Caco-2 (cell line): ENCODE measurements around the gene TDRD9. TPM values are rescaled to one million over a fixed set of nuclear protein-coding genes. Genes with fewer than 3 reads are reported as not detected.

ENCODE experiments used
- BruUV-seq: library from RNA; stranded (reverse); fragments of 400-500 nt; replicated peaks from 2 replicates; lab custom pipeline; 2021; lab: Mats Ljungman, UMichigan
- CTCF ChIA-PET: fragments of 300-600 bp; sonication (Branson Sonifier 250); formaldehyde crosslinking; loops from one replicate; lab custom pipeline; 2022; ENCODE audit warnings: antibody characterized with exemption; lab: Charles Lee
- POLR2A ChIA-PET: fragments of 300-600 bp; sonication (Branson Sonifier 250); formaldehyde crosslinking; loops from one replicate; lab custom pipeline; 2022; ENCODE audit warnings: antibody characterized with exemption; lab: Charles Lee
- DNase-seq, 2 experiments: peaks; one replicate each; pipeline versions ENCODE4 v3.0.0 to v3.0.0-alpha.2; 2020 to 2022
- H3K27me3 ChIP-seq: replicated peaks from 2 replicates; pipeline ENCODE4 v1.6.0; 2011; ENCODE audit warnings: low read length; ENCODE audit not compliant: control insufficient read depth, insufficient read depth
- H3K36me3 ChIP-seq: 2 replicates; pipeline ENCODE4 v1.5.1; 2011; ENCODE audit warnings: low read length; ENCODE audit not compliant: control insufficient read depth, insufficient read depth
- H3K4me1 ChIP-seq: fragments of 250-450 bp; sonication (Bioruptor Pico); 2 replicates; pipeline ENCODE4 v1.5.1; 2020; ENCODE audit warnings: mild to moderate bottlenecking
- H3K4me3 ChIP-seq: 2 replicates; pipeline ENCODE4 v1.5.1; 2011; ENCODE audit warnings: low read depth, mild to moderate bottlenecking, control low read depth, low read length
- H3K9me3 ChIP-seq: fragments of 250-450 bp; sonication (Bioruptor Pico); 2 replicates; pipeline ENCODE4 v1.5.1; 2020; ENCODE audit warnings: mild to moderate bottlenecking, moderate library complexity
- H3K27ac Mint-ChIP-seq: one replicate; pipeline ENCODE4 v1.8.0; 2022; ENCODE audit warnings: mixed read lengths; ENCODE audit not compliant: unreplicated experiment
- H3K27me3 Mint-ChIP-seq: one replicate; pipeline ENCODE4 v1.8.0; 2022; ENCODE audit warnings: mixed read lengths; ENCODE audit not compliant: insufficient read depth, unreplicated experiment
- H3K36me3 Mint-ChIP-seq: one replicate; pipeline ENCODE4 v1.8.0; 2022; ENCODE audit warnings: mild to moderate bottlenecking, mixed read lengths; ENCODE audit not compliant: insufficient read depth, unreplicated experiment
- H3K4me1 Mint-ChIP-seq: one replicate; pipeline ENCODE4 v1.8.0; 2022; ENCODE audit warnings: low read depth, mixed read lengths; ENCODE audit not compliant: unreplicated experiment
- H3K4me3 Mint-ChIP-seq: one replicate; pipeline ENCODE4 v1.8.0; 2022; ENCODE audit warnings: mild to moderate bottlenecking, moderate library complexity, mixed read lengths; ENCODE audit not compliant: unreplicated experiment
- H3K9me3 Mint-ChIP-seq: one replicate; pipeline ENCODE4 v1.8.0; 2022; ENCODE audit warnings: mixed read lengths; ENCODE audit not compliant: unreplicated experiment
- CTCF ChIP-seq, 2 experiments: fragments of 200-600 bp in 1 of 2; IDR thresholded peaks; 1 replicate in 1 of 2; 2 replicates in 1 of 2; pipeline versions ENCODE4 v1.5.1 to v1.8.0; 2011 to 2022; ENCODE audit warnings: antibody characterized with exemption in 1 of 2, control low read depth in 1 of 2, inconsistent platforms in 1 of 2, low read depth in 1 of 2, low read length in 1 of 2, mild to moderate bottlenecking in 1 of 2, moderate library complexity in 1 of 2; ENCODE audit not compliant: insufficient read depth in 1 of 2, severe bottlenecking in 1 of 2, unreplicated experiment in 1 of 2
- intact Hi-C: fragments of 100-400 bp; cut with micrococcal nuclease; formaldehyde crosslinking; loops from one replicate; pipeline ENCODE4 v1.10.0; 2022; ENCODE audit not compliant: unreplicated experiment
- total RNA-seq: library from RNA; stranded (reverse); gene quantifications from 2 replicates; pipeline ENCODE4 v1.2.3, GENCODE V29; 2022

TDRD9 gene
- total RNA-seq, 1 experiment from 2014 or later: not detected

GRCh38 chr14:103946975-103947374 is 18.7 kb downstream of the TDRD9 start:
- intact Hi-C loops: no loop called here
- Histone ChIP-seq H3K36me3 (no peaks in the 10 kb centered on the region), H3K4me3 (no peak overlapping the region), H3K4me1 (no peaks in the 10 kb centered on the region), H3K27me3 (no peaks in the 10 kb centered on the region), H3K9me3 (no peaks in the 10 kb centered on the region)
- Mint-ChIP-seq H3K9me3 (no peaks in the 10 kb centered on the region), H3K36me3 (no peaks in the 10 kb centered on the region), H3K27ac (no peak overlapping the region), H3K4me1 (no peaks in the 10 kb centered on the region), H3K27me3 (peaks cover 15% of the 10 kb centered on the region), H3K4me3 (no peak overlapping the region)
- ChIA-PET CTCF (no interaction called here), POLR2A (no interaction called here)
- TF ChIP-seq CTCF (IDR thresholded peaks at IDR 0.05; ENCODE audit: insufficient read depth in 1 of 2, low read depth in 1 of 2, low read length in 1 of 2, severe bottlenecking in 1 of 2, unreplicated experiment in 1 of 2): no peak
- BruUV-seq: no TSS peak
- DNase-seq: no peak

GRCh38 chr14:103948442-103948841 is 20.2 kb downstream of the TDRD9 start:
- no peaks in the 10 kb centered on the region for H3K4me1 Mint-ChIP-seq
- ChIA-PET CTCF (no interaction called here), POLR2A (no interaction called here)
- no peak for TF ChIP-seq CTCF (IDR thresholded peaks at IDR 0.05; ENCODE audit: insufficient read depth in 1 of 2, low read depth in 1 of 2, low read length in 1 of 2, severe bottlenecking in 1 of 2, unreplicated experiment in 1 of 2)
- H3K27me3 Mint-ChIP-seq: peaks cover 18% of the 10 kb centered on the region
- no peaks in the 10 kb centered on the region for H3K36me3 ChIP-seq
- H3K4me3 ChIP-seq: no peak overlapping the region
- H3K27me3 ChIP-seq: no peaks in the 10 kb centered on the region
- no peaks in the 10 kb centered on the region for H3K4me1 ChIP-seq
- no peak for DNase-seq
- H3K4me3 Mint-ChIP-seq: no peak overlapping the region
- no peaks in the 10 kb centered on the region for H3K36me3 Mint-ChIP-seq
- no peak overlapping the region for H3K27ac Mint-ChIP-seq
- H3K9me3 Mint-ChIP-seq: no peaks in the 10 kb centered on the region
- no peaks in the 10 kb centered on the region for H3K9me3 ChIP-seq
- intact Hi-C loops: no loop called here
- BruUV-seq: no TSS peak

- peaks cover 15% of the 10 kb centered on the region for H3K27me3 Mint-ChIP-seq
- no peaks in the 10 kb centered on the region for H3K9me3 ChIP-seq
- H3K4me3 Mint-ChIP-seq: no peak overlapping the region
- intact Hi-C loops: no loop called here
- H3K9me3 Mint-ChIP-seq: no peaks in the 10 kb centered on the region
- no peak for TF ChIP-seq CTCF (IDR thresholded peaks at IDR 0.05; ENCODE audit: insufficient read depth in 1 of 2, low read depth in 1 of 2, low read length in 1 of 2, severe bottlenecking in 1 of 2, unreplicated experiment in 1 of 2)
- no peak for DNase-seq
- H3K27ac Mint-ChIP-seq: no peak overlapping the region
- H3K36me3 Mint-ChIP-seq: no peaks in the 10 kb centered on the region
- no peaks in the 10 kb centered on the region for H3K27me3 ChIP-seq
- no TSS peak for BruUV-seq
- H3K4me3 ChIP-seq: no peak overlapping the region
- ChIA-PET POLR2A (no interaction called here), CTCF (no interaction called here)
- H3K36me3 ChIP-seq: no peaks in the 10 kb centered on the region
- no peaks in the 10 kb centered on the region for H3K4me1 Mint-ChIP-seq
- no peaks in the 10 kb centered on the region for H3K4me1 ChIP-seq
These were observed 21.0 kb downstream of the TDRD9 start for GRCh38 chr14:103949131-103949790.
